ENCODE results near the gene HHATL.

Gene HHATL

GRCh38 chr3:42660131-42660715, 42.4 kb downstream of the HHATL start:
- H3K4me2 ChIP-seq (ENCODE audit: low read depth, low read length) = no peak overlapping the region
- no peak for DNase-seq

DNA sequence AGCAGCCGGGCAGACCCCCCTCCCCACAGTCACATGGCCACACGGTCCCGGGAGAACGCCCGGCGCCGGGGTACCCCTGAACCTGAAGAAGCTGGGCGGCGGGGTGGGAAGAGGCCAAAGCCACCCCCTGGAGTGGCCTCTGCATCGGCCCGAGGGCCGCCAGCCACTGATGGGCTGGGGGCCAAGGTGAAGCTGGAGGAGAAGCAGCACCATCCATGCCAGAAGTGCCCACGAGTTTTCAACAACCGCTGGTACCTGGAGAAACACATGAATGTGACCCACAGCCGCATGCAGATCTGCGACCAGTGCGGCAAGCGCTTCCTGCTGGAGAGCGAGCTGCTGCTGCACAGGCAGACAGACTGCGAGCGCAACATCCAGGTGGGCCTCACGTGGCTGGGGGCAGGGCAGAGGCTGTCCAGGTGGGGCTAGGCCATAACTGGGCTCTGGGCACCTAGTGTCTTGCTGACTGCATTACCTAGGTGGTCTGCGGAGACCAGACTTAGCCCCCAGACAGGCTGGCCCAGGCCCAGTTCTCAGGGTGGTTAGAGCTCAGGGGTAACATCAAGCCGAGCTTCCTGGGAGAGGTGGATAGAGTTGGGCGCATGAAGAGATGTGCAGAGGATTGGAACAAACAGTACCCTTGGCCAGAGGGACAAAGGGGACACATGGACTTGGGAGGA, 43.0 kb downstream of the HHATL start:
- no peak overlapping the region for H2AFZ ChIP-seq (ENCODE audit: low read length)
- no peak for DNase-seq
- no peaks in the 10 kb centered on the region for H3K9me3 ChIP-seq (replicated peaks; ENCODE audit: insufficient read depth, low read length)
- no peaks in the 10 kb centered on the region for H3K27me3 ChIP-seq (replicated peaks; ENCODE audit: insufficient read depth, low read length)
- no peaks in the 10 kb centered on the region for H4K20me1 ChIP-seq (ENCODE audit: insufficient read depth, low read length)
- no peaks in the 10 kb centered on the region for H3F3A ChIP-seq (ENCODE audit: insufficient read depth, low read length)
- H3K9ac ChIP-seq (ENCODE audit: low read length) = no peak overlapping the region
- TF ChIP-seq EZH2 (optimal IDR thresholded peaks at IDR 0.05; ENCODE audit: low read depth, low read length) = no peak
- no peak for TF ChIP-seq EZH2phosphoT487 (IDR thresholded peaks at IDR 0.05; ENCODE audit: low read length)
- TF ChIP-seq CTCF (IDR thresholded peaks at IDR 0.05; ENCODE audit: low read length) = no peak
- H3K4me3 ChIP-seq (ENCODE audit: low read length) = no peak overlapping the region
- H3K4me2 ChIP-seq (ENCODE audit: low read depth, low read length) = no peak overlapping the region
- no peaks in the 10 kb centered on the region for H3K36me3 ChIP-seq (replicated peaks; ENCODE audit: insufficient read depth, low read length)
- no peaks in the 10 kb centered on the region for H3K4me1 ChIP-seq (ENCODE audit: low read length)
- no peaks in the 10 kb centered on the region for H3K9me2 ChIP-seq (replicated peaks; ENCODE audit: insufficient read depth, low read length)
- H3K79me2 ChIP-seq (ENCODE audit: low read length) = no peaks in the 10 kb centered on the region
- no peak overlapping the region for H3K27ac ChIP-seq (ENCODE audit: low read length)

More at GRCh38 chr3:42660131-42660715, 42.4 kb downstream of the HHATL start:
- Histone ChIP-seq H3K9ac (ENCODE audit: low read length) (no peak overlapping the region), H3K27me3 (replicated peaks; ENCODE audit: insufficient read depth, low read length) (no peaks in the 10 kb centered on the region), H3K79me2 (ENCODE audit: low read length) (no peaks in the 10 kb centered on the region), H3K4me3 (ENCODE audit: low read length) (no peak overlapping the region), H2AFZ (ENCODE audit: low read length) (no peak overlapping the region), H3K4me1 (ENCODE audit: low read length) (no peaks in the 10 kb centered on the region), H3F3A (ENCODE audit: insufficient read depth, low read length) (no peaks in the 10 kb centered on the region), H4K20me1 (ENCODE audit: insufficient read depth, low read length) (no peaks in the 10 kb centered on the region), H3K9me2 (replicated peaks; ENCODE audit: insufficient read depth, low read length) (no peaks in the 10 kb centered on the region), H3K9me3 (replicated peaks; ENCODE audit: insufficient read depth, low read length) (no peaks in the 10 kb centered on the region), H3K27ac (ENCODE audit: low read length) (no peak overlapping the region), H3K36me3 (replicated peaks; ENCODE audit: insufficient read depth, low read length) (no peaks in the 10 kb centered on the region)
- TF ChIP-seq EZH2 (optimal IDR thresholded peaks at IDR 0.05; ENCODE audit: low read depth, low read length) (no peak), CTCF (IDR thresholded peaks at IDR 0.05; ENCODE audit: low read length) (no peak), EZH2phosphoT487 (IDR thresholded peaks at IDR 0.05; ENCODE audit: low read length) (no peak)

DNA sequence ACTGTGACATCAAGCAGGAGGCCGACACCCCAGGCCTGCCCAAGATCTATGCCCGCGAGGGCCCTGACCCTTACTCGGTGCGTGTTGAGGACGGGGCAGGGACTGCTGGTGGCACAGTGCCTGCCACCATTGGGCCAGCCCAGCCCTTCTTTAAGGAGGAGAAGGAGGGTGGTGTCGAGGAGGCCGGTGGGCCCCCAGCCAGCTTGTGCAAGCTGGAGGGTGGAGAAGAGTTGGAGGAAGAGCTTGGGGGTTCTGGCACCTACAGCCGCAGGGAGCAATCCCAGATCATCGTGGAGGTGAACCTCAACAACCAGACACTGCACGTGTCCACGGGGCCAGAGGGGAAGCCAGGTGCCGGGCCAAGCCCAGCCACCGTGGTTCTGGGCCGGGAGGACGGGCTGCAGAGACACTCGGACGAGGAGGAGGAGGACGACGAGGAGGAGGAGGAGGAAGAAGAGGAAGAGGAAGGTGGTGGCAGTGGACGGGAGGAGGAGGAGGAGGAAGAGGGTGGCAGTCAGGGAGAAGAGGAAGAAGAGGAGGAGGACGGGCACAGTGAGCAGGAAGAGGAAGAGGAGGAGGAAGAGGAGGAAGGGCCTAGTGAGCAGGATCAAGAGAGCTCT, 43.7 kb downstream of the HHATL start:
- no peaks in the 10 kb centered on the region for H3K9me2 ChIP-seq (replicated peaks; ENCODE audit: insufficient read depth, low read length)
- no peaks in the 10 kb centered on the region for H3K4me1 ChIP-seq (ENCODE audit: low read length)
- no peak overlapping the region for H2AFZ ChIP-seq (ENCODE audit: low read length)
- H3K9me3 ChIP-seq (replicated peaks; ENCODE audit: insufficient read depth, low read length) = no peaks in the 10 kb centered on the region
- no peaks in the 10 kb centered on the region for H3K36me3 ChIP-seq (replicated peaks; ENCODE audit: insufficient read depth, low read length)
- no peak overlapping the region for H3K27ac ChIP-seq (ENCODE audit: low read length)
- H3K79me2 ChIP-seq (ENCODE audit: low read length) = no peaks in the 10 kb centered on the region
- no peaks in the 10 kb centered on the region for H4K20me1 ChIP-seq (ENCODE audit: insufficient read depth, low read length)
- H3K4me3 ChIP-seq (ENCODE audit: low read length) = no peak overlapping the region
- no peak overlapping the region for H3K4me2 ChIP-seq (ENCODE audit: low read depth, low read length)
- DNase-seq = no peak
- H3K9ac ChIP-seq (ENCODE audit: low read length) = no peak overlapping the region
- no peaks in the 10 kb centered on the region for H3F3A ChIP-seq (ENCODE audit: insufficient read depth, low read length)
- TF ChIP-seq CTCF (IDR thresholded peaks at IDR 0.05; ENCODE audit: low read length) (no peak), EZH2 (optimal IDR thresholded peaks at IDR 0.05; ENCODE audit: low read depth, low read length) (no peak), EZH2phosphoT487 (IDR thresholded peaks at IDR 0.05; ENCODE audit: low read length) (no peak)
- H3K27me3 ChIP-seq (replicated peaks; ENCODE audit: insufficient read depth, low read length) = no peaks in the 10 kb centered on the region
